A549 (cell line): Measurements from ENCODE around the gene UMODL1. TPM values are rescaled to one million over a fixed set of nuclear protein-coding genes. Genes with fewer than 3 reads are reported as not detected.

Experiments used
- ATAC-seq, 2 experiments: fragments of 200-7000 bp in 1 of 2; fragments of >200 bp in 1 of 2; cut with Nextera tagmentation in 1 of 2; cut with Tn5 transposase in 1 of 2; 3 replicates each; pipeline versions ENCODE4 v1.8.0 to v1.9.1; 2018 to 2020; ENCODE audit warnings: mild to moderate bottlenecking in 1 of 2, moderate library complexity in 1 of 2
- CTCF ChIA-PET: fragments of 300-600 bp; sonication (Branson Sonifier 250); formaldehyde crosslinking; extraction: SDS; loops from one replicate; lab custom pipeline; 2021; ENCODE audit warnings: antibody characterized with exemption, inconsistent platforms; lab: Yijun Ruan, JAX
- POLR2A ChIA-PET: fragments of 350-600 bp; formaldehyde crosslinking; extraction: SDS; loops from one replicate; lab custom pipeline; 2021; ENCODE audit warnings: antibody characterized with exemption, inconsistent platforms; lab: Yijun Ruan, JAX
- DNase-seq, 2 experiments: peaks; one replicate each; pipeline versions ENCODE4 v3.0.0 to v3.0.0-alpha.2; 2011 to 2016; ENCODE audit warnings: low read depth in 1 of 2, low spot score in 1 of 2
- FAIRE-seq: peaks from 2 replicates; lab custom pipeline; 2011; peaks lifted over from hg19 to GRCh38; lab: Jason Lieb, UNC
- H3K27ac ChIP-seq, 2 experiments: fragments of >200 bp; sonication (Bioruptor Twin); formaldehyde crosslinking; 3 replicates each; pipeline ENCODE4 v1.5.1; 2016 to 2017
- H3K4me1 ChIP-seq: fragments of >200 bp; sonication (Bioruptor Twin); formaldehyde crosslinking; 3 replicates; pipeline ENCODE4 v1.6.1; 2016
- H3K4me2 ChIP-seq: fragments of >200 bp; sonication (Bioruptor Twin); formaldehyde crosslinking; 3 replicates; pipeline ENCODE4 v1.6.1; 2016
- H3K4me3 ChIP-seq: fragments of >200 bp; sonication (Bioruptor Twin); formaldehyde crosslinking; 3 replicates; pipeline ENCODE4 v1.5.1; 2016
- H3K9me3 ChIP-seq: fragments of >200 bp; sonication (Bioruptor Twin); formaldehyde crosslinking; 3 replicates; pipeline ENCODE4 v1.6.1; 2016
- BCL3 ChIP-seq: fragments of >200 bp; sonication (Bioruptor Twin); formaldehyde crosslinking; IDR thresholded peaks from 3 replicates; pipeline ENCODE4 v1.6.1; 2016
- CBX8 ChIP-seq: fragments of 200-600 bp; sonication (generic); IDR thresholded peaks from 2 replicates; pipeline ENCODE4 v1.6.1; 2016
- CHD2 ChIP-seq: fragments of 150-350 bp; IDR thresholded peaks from 2 replicates; pipeline ENCODE4 v1.6.1; 2014; ENCODE audit warnings: low read length; ENCODE audit not compliant: partially characterized antibody
- CTCF ChIP-seq: fragments of >200 bp; sonication (Bioruptor Twin); formaldehyde crosslinking; IDR thresholded peaks from 3 replicates; pipeline ENCODE4 v1.5.1; 2016
- EHMT2 ChIP-seq: fragments of 200-600 bp; sonication (generic); IDR thresholded peaks from 2 replicates; pipeline ENCODE4 v1.6.1; 2016; ENCODE audit warnings: antibody characterized with exemption, low read depth, mild to moderate bottlenecking, moderate library complexity
- EP300 ChIP-seq, 2 experiments: fragments of >200 bp; sonication (Bioruptor Twin); formaldehyde crosslinking; IDR thresholded peaks; 2 replicates in 1 of 2; 3 replicates in 1 of 2; pipeline ENCODE4 v1.6.1; 2016 to 2017
- ESRRA ChIP-seq: fragments of 150-350 bp; IDR thresholded peaks from 2 replicates; pipeline ENCODE4 v1.6.1; 2014; ENCODE audit warnings: mild to moderate bottlenecking, low read length, borderline replicate concordance
- FOSB ChIP-seq: fragments of 250-450 bp; sonication (Bioruptor Pico); IDR thresholded peaks from 2 replicates; pipeline ENCODE4 v1.5.0; 2020; ENCODE audit warnings: mild to moderate bottlenecking, moderate library complexity
- FOSL2 ChIP-seq, 2 experiments: fragments of 450-650 bp in 1 of 2; fragments of >200 bp in 1 of 2; sonication (Bioruptor Twin) in 1 of 2; formaldehyde crosslinking; IDR thresholded peaks; 2 replicates each; pipeline versions ENCODE4 v1.5.0 to v1.6.1; 2016 to 2020; ENCODE audit warnings: mild to moderate bottlenecking in 1 of 2, moderate library complexity in 1 of 2
- GATA3 ChIP-seq: IDR thresholded peaks from 2 replicates; pipeline ENCODE4 v1.6.1; 2012; ENCODE audit warnings: borderline replicate concordance
- HDAC2 ChIP-seq: fragments of 200-600 bp; sonication (generic); IDR thresholded peaks from 2 replicates; pipeline ENCODE4 v1.6.1; 2016
- HEYL ChIP-seq: fragments of 250-450 bp; sonication (Bioruptor Pico); IDR thresholded peaks from 2 replicates; pipeline ENCODE4 v1.8.0; 2021; ENCODE audit warnings: mild to moderate bottlenecking, moderate library complexity
- HMGXB4 ChIP-seq: fragments of 250-450 bp; sonication (Bioruptor Pico); IDR thresholded peaks from 2 replicates; pipeline ENCODE4 v1.5.0; 2021; ENCODE audit warnings: mild to moderate bottlenecking, moderate library complexity, borderline replicate concordance
- JUN ChIP-seq, 2 experiments: fragments of >200 bp; sonication (Bioruptor Twin); formaldehyde crosslinking; IDR thresholded peaks; 2 replicates in 1 of 2; 3 replicates in 1 of 2; pipeline ENCODE4 v1.6.1; 2016 to 2017
- JUNB ChIP-seq: fragments of >200 bp; sonication (Bioruptor Twin); formaldehyde crosslinking; IDR thresholded peaks from 2 replicates; pipeline ENCODE4 v1.6.1; 2016
- KDM1A ChIP-seq: fragments of 200-600 bp; sonication (generic); IDR thresholded peaks from 2 replicates; pipeline ENCODE4 v1.6.1; 2016; ENCODE audit warnings: low read depth, mild to moderate bottlenecking
- KDM5A ChIP-seq: fragments of 200-600 bp; sonication (generic); IDR thresholded peaks from 2 replicates; pipeline ENCODE4 v1.6.1; 2016; ENCODE audit warnings: antibody characterized with exemption, mild to moderate bottlenecking
- MAFK ChIP-seq: fragments of 450-650 bp; IDR thresholded peaks from 2 replicates; pipeline ENCODE4 v1.6.1; 2014; ENCODE audit not compliant: partially characterized antibody
- MYC ChIP-seq: IDR thresholded peaks from 2 replicates; pipeline ENCODE4 v1.6.1; 2012; ENCODE audit warnings: mild to moderate bottlenecking, inconsistent platforms, low read length, improper control_type of control experiment, borderline replicate concordance
- NPAS2 ChIP-seq: fragments of 250-450 bp; sonication (Bioruptor Pico); IDR thresholded peaks from 2 replicates; pipeline ENCODE4 v1.8.0; 2022; ENCODE audit warnings: mild to moderate bottlenecking, moderate library complexity, borderline replicate concordance
- PHF8 ChIP-seq: fragments of 200-600 bp; sonication (generic); IDR thresholded peaks from 2 replicates; pipeline ENCODE4 v1.6.1; 2016; ENCODE audit warnings: low read depth, mild to moderate bottlenecking, antibody characterized with exemption, moderate library complexity, borderline replicate concordance
- RCOR1 ChIP-seq: fragments of 150-350 bp; IDR thresholded peaks from 2 replicates; pipeline ENCODE4 v1.6.1; 2014; ENCODE audit warnings: antibody characterized with exemption, low read length, low read depth
- SMC3 ChIP-seq: fragments of >200 bp; sonication (Bioruptor Twin); formaldehyde crosslinking; IDR thresholded peaks from 3 replicates; pipeline ENCODE4 v1.6.1; 2018; ENCODE audit warnings: inconsistent platforms
- SREBF2 ChIP-seq: fragments of 450-650 bp; IDR thresholded peaks from 2 replicates; pipeline ENCODE4 v1.6.1; 2014; ENCODE audit warnings: mild to moderate bottlenecking, moderate library complexity
- TFCP2L1 ChIP-seq: fragments of 250-450 bp; sonication (Bioruptor Pico); IDR thresholded peaks from 2 replicates; pipeline ENCODE4 v1.5.0; 2021; ENCODE audit warnings: mild to moderate bottlenecking
- TP53 ChIP-seq: fragments of 250-450 bp; sonication (Bioruptor Pico); IDR thresholded peaks from 2 replicates; pipeline ENCODE4 v1.5.0; 2021; ENCODE audit warnings: mild to moderate bottlenecking, moderate library complexity
- USF2 ChIP-seq: fragments of 450-650 bp; IDR thresholded peaks from 2 replicates; pipeline ENCODE4 v1.6.1; 2014; ENCODE audit warnings: antibody characterized with exemption
- ZC3H11A ChIP-seq: fragments of 450-650 bp; IDR thresholded peaks from 2 replicates; pipeline ENCODE4 v1.6.1; 2014; ENCODE audit warnings: antibody characterized with exemption, mild to moderate bottlenecking
- ZFP36 ChIP-seq: fragments of 450-650 bp; IDR thresholded peaks from 2 replicates; pipeline ENCODE4 v1.6.1; 2014; ENCODE audit warnings: borderline replicate concordance; ENCODE audit not compliant: partially characterized antibody
- ZSCAN20 ChIP-seq: fragments of 250-450 bp; sonication (Bioruptor Pico); IDR thresholded peaks from 2 replicates; pipeline ENCODE4 v1.8.0; 2022; ENCODE audit warnings: mild to moderate bottlenecking, moderate library complexity
- WGBS: methylation state at CpG from one replicate; pipeline ENCODE4 v1.1.6; 2017; ENCODE audit errors: missing lambda C conversion rate; 5-methylcytosine and 5-hydroxymethylcytosine counted together
- polyA plus RNA-seq, 4 experiments: library from polyadenylated mRNA; depleted of rRNA in 3 of 4; stranded (reverse); fragments of >200 nt; fragmentation: RNase III in 1 of 4; extraction: RNeasy Plus Mini Kit Qiagen cat#74134 plus additional on column Dnase treatment in 1 of 4; gene quantifications; 2 replicates in 3 of 4; 3 replicates in 1 of 4; pipeline ENCODE4 v1.2.3, GENCODE V29; 2011 to 2017

Gene UMODL1
- polyA plus RNA-seq, 2 of the 4 experiments (the other 2 are of a cell fraction): not detected

GRCh38 chr21:42153046-42153686 is 82.0 kb downstream of the UMODL1 start:
- FAIRE-seq (no peak), DNase-seq (no peak), ATAC-seq (no peak)
- ChIA-PET POLR2A (no interaction called here), CTCF (interaction anchor here (1.0 to 5.7 kb wide), 3 partner anchors 8 to 184 kb away, joined by 3 to 29 read pairs (median 4); no protein-coding TSS in a partner anchor)
- no peaks in the 10 kb centered on the region for H3K4me1 ChIP-seq
- whole genome bisulfite sequencing: 56% methylated on average over 6 of the region's 15 CpGs
- no peak for TF ChIP-seq RCOR1
- TF ChIP-seq EP300 (IDR thresholded peaks at IDR 0.05): no peak
- TF ChIP-seq JUNB: no peak
- no peak for TF ChIP-seq SREBF2
- TF ChIP-seq GATA3: no peak
- TF ChIP-seq USF2: no peak
- no peak for TF ChIP-seq SMC3
- no peak for TF ChIP-seq ZSCAN20 (CRISPR knock-in tag)
- TF ChIP-seq HDAC2: no peak
- no peak for TF ChIP-seq FOSL2 (IDR thresholded peaks at IDR 0.05)
- no peak for TF ChIP-seq FOSL2 (CRISPR knock-in tag; IDR thresholded peaks at IDR 0.05)
- TF ChIP-seq MYC: no peak
- TF ChIP-seq BCL3: no peak
- TF ChIP-seq, all 56 proteins: peak for 0
- Histone ChIP-seq H3K4me3 (no peak overlapping the region), H3K27ac (no peak overlapping the region), H3K9me3 (no peaks in the 10 kb centered on the region), H3K4me2 (no peak overlapping the region)

GRCh38 chr21:42153746-42154145 is 82.6 kb downstream of the UMODL1 start:
- FAIRE-seq: no peak
- Histone ChIP-seq H3K4me3 (no peak overlapping the region), H3K4me1 (no peaks in the 10 kb centered on the region), H3K27ac (no peak overlapping the region), H3K4me2 (no peak overlapping the region), H3K9me3 (no peaks in the 10 kb centered on the region)
- no peak for DNase-seq
- ChIA-PET POLR2A (no interaction called here), CTCF (interaction anchor here (1.4 to 5.7 kb wide), 2 partner anchors 8 to 39 kb away, joined by 4 to 29 read pairs; no protein-coding TSS in a partner anchor)
- WGBS: 82% methylated on average over 8 of the region's 13 CpGs
- no peak for TF ChIP-seq FOSB (CRISPR knock-in tag)
- no peak for TF ChIP-seq NPAS2 (CRISPR knock-in tag)
- TF ChIP-seq TFCP2L1 (CRISPR knock-in tag): no peak
- TF ChIP-seq MAFK: no peak
- TF ChIP-seq KDM5A: no peak
- TF ChIP-seq CBX8: no peak
- no peak for TF ChIP-seq HMGXB4 (CRISPR knock-in tag)
- no peak for TF ChIP-seq TP53
- no peak for TF ChIP-seq ZFP36
- TF ChIP-seq HEYL (CRISPR knock-in tag): no peak
- no peak for TF ChIP-seq ZC3H11A
- no peak for TF ChIP-seq EP300 (IDR thresholded peaks at IDR 0.05)
- no peak for TF ChIP-seq CHD2
- no peak for TF ChIP-seq ESRRA
- no peak for TF ChIP-seq KDM1A
- no peak for TF ChIP-seq CTCF
- no peak for TF ChIP-seq PHF8
- TF ChIP-seq EHMT2: no peak
- TF ChIP-seq JUN (IDR thresholded peaks at IDR 0.05): no peak
- no peak for ATAC-seq
